OCI-M2 (cell line): ENCODE results near the gene DPYSL4.

Source experiments
- DNase-seq: peaks from one replicate; lab custom pipeline; 2025; ENCODE audit not compliant: unreplicated experiment; lab: John Stamatoyannopoulos, UW

Gene DPYSL4

GRCh38 chr10:132186488-132187429, at the start of gene DPYSL4:
Gene DPYSL4 (plus strand): TSS chr10:132186948. CDS start chr10:132187064, 116 bp downstream.
- DNase-seq = no peak

- DNase-seq = no peak
These were observed 49.4 kb upstream of the DPYSL4 start for GRCh38 chr10:132137111-132138072.

- no peak for DNase-seq
These were observed 48.6 kb upstream of the DPYSL4 start for GRCh38 chr10:132138133-132138532.

- no peak for DNase-seq
These were observed 48.2 kb upstream of the DPYSL4 start for GRCh38 chr10:132138596-132138995.

GRCh38 chr10:132139526-132139925, 47.2 kb upstream of the DPYSL4 start:
- no peak for DNase-seq

GRCh38 chr10:132140167-132140925, 46.4 kb upstream of the DPYSL4 start:
- no peak for DNase-seq

- DNase-seq = no peak
These were observed 45.7 kb upstream of the DPYSL4 start for GRCh38 chr10:132141076-132141475.

- no peak for DNase-seq
These were observed 45.0 kb upstream of the DPYSL4 start for GRCh38 chr10:132141526-132142395.

- no peak for DNase-seq
These were observed 44.2 kb upstream of the DPYSL4 start for GRCh38 chr10:132142396-132143161.

- no peak for DNase-seq
These were observed 43.6 kb upstream of the DPYSL4 start for GRCh38 chr10:132143162-132143561.

- DNase-seq = no peak
These were observed 42.7 kb upstream of the DPYSL4 start for GRCh38 chr10:132144086-132144485.

GRCh38 chr10:132145002-132145401, 41.7 kb upstream of the DPYSL4 start:
- DNase-seq = no peak

GRCh38 chr10:132145521-132146185, 41.1 kb upstream of the DPYSL4 start:
- DNase-seq = no peak

GRCh38 chr10:132146271-132146671, 40.5 kb upstream of the DPYSL4 start:
- no peak for DNase-seq

GRCh38 chr10:132146941-132147915, 39.5 kb upstream of the DPYSL4 start:
- DNase-seq = no peak

GRCh38 chr10:132148261-132149251, 38.2 kb upstream of the DPYSL4 start:
- no peak for DNase-seq
